ENCODE measurements around the gene VPS35.
"Not testable (repeated sequence)": the region's sequence is repeated elsewhere in the genome, so short reads cannot be mapped to it uniquely, and the experiment has no call there.

GRCh38 chr16:46677943-46678342 lies 11.0 kb downstream of the VPS35 start:
- not testable (repeated sequence) for TF ChIP-seq EP300, CTCF, POLR2AphosphoS5, POLR2A (IDR thresholded peaks at IDR 0.05)
